PC-3 (cell line): ENCODE measurements around the gene OR4K5.
"Not testable (repeated sequence)": the region's sequence is repeated elsewhere in the genome, so short reads cannot be mapped to it uniquely, and the experiment has no call there.

ENCODE experiments used
- CTCF ChIP-seq: fragments of 300-600 bp; sonication (generic); conservative IDR thresholded peaks from 2 replicates; pipeline ENCODE4 v1.5.1; 2017; ENCODE audit warnings: antibody characterized with exemption, low read depth, mild to moderate bottlenecking, low read length
- EZH2 ChIP-seq: fragments of 300-600 bp; sonication (generic); IDR thresholded peaks from one replicate; pipeline ENCODE4 v1.6.1; 2017; ENCODE audit warnings: antibody characterized with exemption, mild to moderate bottlenecking, low read length; ENCODE audit not compliant: unreplicated experiment

GRCh38 chr14:19969735-19970134, 49.3 kb downstream of the OR4K5 start:
- not testable (repeated sequence) for TF ChIP-seq CTCF, EZH2
